GM21390 (cell line): ENCODE results near the gene MMP27.
"Not testable (repeated sequence)": the region's sequence is repeated elsewhere in the genome, so short reads cannot be mapped to it uniquely, and the experiment has no call there.

Experiments used
- ATAC-seq: cut with Tn5 transposase; IDR thresholded peaks from one replicate; pipeline ENCODE4 v1.9.1; 2021; ENCODE audit not compliant: unreplicated experiment

Gene MMP27

GRCh38 chr11:102705626-102706025 lies at the start of gene MMP27:
MMP27 (minus strand) TSS chr11:102705769; CDS start chr11:102705714, 55 bp downstream.
- ATAC-seq, result no peak

- ATAC-seq, result no peak
Measured at GRCh38 chr11:102753267-102753666, 47.7 kb upstream of the MMP27 start.

- ATAC-seq, result no peak
Measured at GRCh38 chr11:102751673-102752072, 46.1 kb upstream of the MMP27 start.

- ATAC-seq, result no peak
Measured at GRCh38 chr11:102749101-102749722, 43.6 kb upstream of the MMP27 start.

GRCh38 chr11:102746746-102747578 lies 41.4 kb upstream of the MMP27 start:
- ATAC-seq, result not testable (repeated sequence)

- no peak for ATAC-seq
Measured at GRCh38 chr11:102734650-102735049, 29.1 kb upstream of the MMP27 start.

GRCh38 chr11:102733232-102733875 lies 27.8 kb upstream of the MMP27 start:
- peak; percentile 94 for ATAC-seq

GRCh38 chr11:102730944-102731343 lies 25.4 kb upstream of the MMP27 start:
- ATAC-seq, result not testable (repeated sequence)

- no peak for ATAC-seq
Measured at GRCh38 chr11:102729849-102730815, 24.6 kb upstream of the MMP27 start.

GRCh38 chr11:102727890-102728289 lies 22.3 kb upstream of the MMP27 start:
- no peak for ATAC-seq

- ATAC-seq, result no peak
Measured at GRCh38 chr11:102724904-102725500, 19.4 kb upstream of the MMP27 start, which contains the start of gene MMP8. MMP8 (minus strand) TSS chr11:102724954; CDS start chr11:102724855, 99 bp downstream.

GRCh38 chr11:102722821-102723220 lies 17.3 kb upstream of the MMP27 start:
- ATAC-seq, result no peak

- no peak for ATAC-seq
Measured at GRCh38 chr11:102719620-102720277, 14.2 kb upstream of the MMP27 start.

- no peak for ATAC-seq
Measured at GRCh38 chr11:102717280-102717679, 11.7 kb upstream of the MMP27 start.

GRCh38 chr11:102716527-102716926 lies 11.0 kb upstream of the MMP27 start:
- ATAC-seq, result peak; percentile 84

GRCh38 chr11:102712137-102712536 lies 6.6 kb upstream of the MMP27 start:
- ATAC-seq, result no peak

GRCh38 chr11:102709201-102709945 lies 3.8 kb upstream of the MMP27 start:
- no peak for ATAC-seq

- no peak for ATAC-seq
Measured at GRCh38 chr11:102708654-102709053, 3.1 kb upstream of the MMP27 start.

- ATAC-seq, result no peak
Measured at GRCh38 chr11:102704841-102705240, 728 bp downstream of the MMP27 start.
